HG02943 (cell line): ENCODE results near the gene SLC9A9.

ENCODE experiments used
- ATAC-seq: cut with Tn5 transposase; IDR thresholded peaks from one replicate; pipeline ENCODE4 v1.9.1; 2021; ENCODE audit warnings: mild to moderate bottlenecking, low read depth, moderate library complexity; ENCODE audit not compliant: unreplicated experiment

Gene SLC9A9

GRCh38 chr3:143605233-143605950 is 242.9 kb downstream of the SLC9A9 start:
- peak; percentile 35 for ATAC-seq

- ATAC-seq = peak; percentile 79
These were observed 243.7 kb downstream of the SLC9A9 start for GRCh38 chr3:143604402-143605185.

GRCh38 chr3:143603774-143604173 is 244.5 kb downstream of the SLC9A9 start:
- no peak for ATAC-seq

GRCh38 chr3:143601723-143602484 is 246.4 kb downstream of the SLC9A9 start:
- no peak for ATAC-seq

GRCh38 chr3:143600756-143601718 is 247.2 kb downstream of the SLC9A9 start:
- ATAC-seq = no peak

GRCh38 chr3:143597774-143598652 is 250.3 kb downstream of the SLC9A9 start:
- ATAC-seq = no peak

GRCh38 chr3:143596957-143597642 is 251.2 kb downstream of the SLC9A9 start:
- no peak for ATAC-seq

GRCh38 chr3:143595456-143596077 is 252.7 kb downstream of the SLC9A9 start:
- ATAC-seq = peak; percentile 99

- no peak for ATAC-seq
These were observed 254.1 kb downstream of the SLC9A9 start for GRCh38 chr3:143594206-143594605.

GRCh38 chr3:143590660-143591059 is 257.6 kb downstream of the SLC9A9 start:
- no peak for ATAC-seq

- ATAC-seq = no peak
These were observed 261.7 kb downstream of the SLC9A9 start for GRCh38 chr3:143586576-143586975.

GRCh38 chr3:143585720-143586456 is 262.4 kb downstream of the SLC9A9 start:
- ATAC-seq = no peak

GRCh38 chr3:143584474-143584873 is 263.8 kb downstream of the SLC9A9 start:
- no peak for ATAC-seq

GRCh38 chr3:143581972-143582722 is 266.1 kb downstream of the SLC9A9 start:
- no peak for ATAC-seq

GRCh38 chr3:143578810-143579435 is 269.3 kb downstream of the SLC9A9 start:
- ATAC-seq = no peak

GRCh38 chr3:143576568-143577270 is 271.5 kb downstream of the SLC9A9 start:
- ATAC-seq = no peak
